Astrocyte of the cerebellum (primary cell): ENCODE results near the gene PIEZO1.

Source experiments
- DNase-seq: peaks from one replicate; pipeline ENCODE4 v3.0.0-alpha.2; 2011; ENCODE audit warnings: low read depth
- H3K4me3 ChIP-seq: 2 replicates; pipeline ENCODE4 v1.5.1; 2011; ENCODE audit warnings: mild to moderate bottlenecking, low read depth, low read length, moderate library complexity
- CTCF ChIP-seq: IDR thresholded peaks from 2 replicates; pipeline ENCODE4 v1.5.1; 2012; ENCODE audit warnings: low read length, low read depth, moderate library complexity, mild to moderate bottlenecking; ENCODE audit errors: missing control alignments
- in situ Hi-C: cut with HindIII; loops from 2 replicates; pipeline ENCODE4 v1.10.0; 2017; ENCODE audit warnings: low sequenced_read_pairs

PIEZO1 gene

GRCh38 chr16:88739977-88740726 is 44.9 kb downstream of the PIEZO1 start:
- TF ChIP-seq CTCF = no peak
- no peak for DNase-seq
- no peak overlapping the region for H3K4me3 ChIP-seq
- in situ Hi-C loops = no loop called here

GRCh38 chr16:88739139-88739976 is 45.7 kb downstream of the PIEZO1 start:
- H3K4me3 ChIP-seq = no peak overlapping the region
- in situ Hi-C loops = no loop called here
- TF ChIP-seq CTCF = no peak
- no peak for DNase-seq

- H3K4me3 ChIP-seq = no peak overlapping the region
- DNase-seq = no peak
- no peak for TF ChIP-seq CTCF
- in situ Hi-C loops = no loop called here
These were observed 46.6 kb downstream of the PIEZO1 start for GRCh38 chr16:88738151-88739084.

GRCh38 chr16:88737298-88738150 is 47.5 kb downstream of the PIEZO1 start:
- peak; percentile 91 for TF ChIP-seq CTCF
- no peak overlapping the region for H3K4me3 ChIP-seq
- in situ Hi-C loops = no loop called here
- no peak for DNase-seq

GRCh38 chr16:88736496-88736895 is 48.5 kb downstream of the PIEZO1 start:
- no peak overlapping the region for H3K4me3 ChIP-seq
- DNase-seq = no peak
- no peak for TF ChIP-seq CTCF
- in situ Hi-C loops = no loop called here
